ENCODE measurements around the gene CHN2. TPM values are rescaled to one million over a fixed set of nuclear protein-coding genes. Genes with fewer than 3 reads are reported as not detected.

Gene CHN2
- total and polyA plus RNA-seq, 2 donors (not counting 1 experiment from before 2014, with no cell fraction given), result 0.86 to 1.4 TPM

DNA sequence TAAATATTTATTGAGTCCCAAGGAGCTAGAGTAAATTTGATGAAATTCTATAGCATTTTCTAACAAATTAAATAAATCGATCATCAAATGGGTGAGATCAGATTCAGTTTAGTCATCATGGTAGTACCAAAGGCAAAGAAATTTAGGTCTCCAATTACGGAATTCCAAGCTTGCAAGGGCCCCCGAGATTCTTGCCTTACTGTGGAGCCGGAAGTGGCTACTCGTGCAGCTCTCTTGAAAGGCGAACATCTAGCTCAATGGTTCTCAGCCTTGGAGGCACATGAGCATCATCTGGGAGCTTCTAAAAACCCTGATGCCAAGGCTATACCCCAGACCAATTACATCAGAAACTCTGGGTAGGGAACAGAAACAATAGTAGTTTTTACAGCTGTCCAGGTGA lies 251.2 kb downstream of the CHN2 start:
- no peaks in the 10 kb centered on the region for H3K27me3 Mint-ChIP-seq
- no peaks in the 10 kb centered on the region for H3K4me1 ChIP-seq (ENCODE audit: control insufficient read depth in 2 of 2, insufficient read depth in 2 of 2, low read length in 2 of 2)
- H3K4me1 Mint-ChIP-seq, result no peaks in the 10 kb centered on the region
- H3K4me2 ChIP-seq (replicated peaks; ENCODE audit: low read depth, low read length, poor library complexity, severe bottlenecking), result no peak overlapping the region
- no peaks in the 10 kb centered on the region for H3K36me3 ChIP-seq (replicated peaks in 1 of 2; ENCODE audit: control extremely low read depth in 1 of 2, control insufficient read depth in 1 of 2, extremely low read depth in 1 of 2, insufficient read depth in 2 of 2, low read length in 1 of 2)
- H3K9me3 ChIP-seq (ENCODE audit: control extremely low read depth in 1 of 3, control insufficient read depth in 2 of 3, insufficient read depth in 1 of 3, low read length in 2 of 3), result no peaks in the 10 kb centered on the region
- CTCF ChIA-PET, result interaction anchor here (1.0 to 1.1 kb wide), 2 partner anchors 10 to 37 kb away, joined by 3 read pairs; no protein-coding TSS in a partner anchor
- POLR2A ChIA-PET, result no interaction called here
- H3K27ac ChIP-seq (ENCODE audit: low read length in 2 of 2), result no peak overlapping the region
- no peaks in the 10 kb centered on the region for H4K20me1 ChIP-seq (ENCODE audit: control insufficient read depth, insufficient read depth, low read length, poor library complexity, severe bottlenecking)
- no peak for ATAC-seq (ENCODE audit: low read depth)
- H3K9me3 Mint-ChIP-seq (ENCODE audit: insufficient read depth), result no peaks in the 10 kb centered on the region
- intact Hi-C loops (cut with micrococcal nuclease), result no loop called here
- DNase-seq, result no peak
- H3K4me3 ChIP-seq (ENCODE audit: control extremely low read depth in 1 of 5, extremely low read depth in 1 of 5, insufficient read depth in 1 of 5, low read depth in 2 of 5, low read length in 4 of 5), result no peak overlapping the region
- TF ChIP-seq, protein P1, sequence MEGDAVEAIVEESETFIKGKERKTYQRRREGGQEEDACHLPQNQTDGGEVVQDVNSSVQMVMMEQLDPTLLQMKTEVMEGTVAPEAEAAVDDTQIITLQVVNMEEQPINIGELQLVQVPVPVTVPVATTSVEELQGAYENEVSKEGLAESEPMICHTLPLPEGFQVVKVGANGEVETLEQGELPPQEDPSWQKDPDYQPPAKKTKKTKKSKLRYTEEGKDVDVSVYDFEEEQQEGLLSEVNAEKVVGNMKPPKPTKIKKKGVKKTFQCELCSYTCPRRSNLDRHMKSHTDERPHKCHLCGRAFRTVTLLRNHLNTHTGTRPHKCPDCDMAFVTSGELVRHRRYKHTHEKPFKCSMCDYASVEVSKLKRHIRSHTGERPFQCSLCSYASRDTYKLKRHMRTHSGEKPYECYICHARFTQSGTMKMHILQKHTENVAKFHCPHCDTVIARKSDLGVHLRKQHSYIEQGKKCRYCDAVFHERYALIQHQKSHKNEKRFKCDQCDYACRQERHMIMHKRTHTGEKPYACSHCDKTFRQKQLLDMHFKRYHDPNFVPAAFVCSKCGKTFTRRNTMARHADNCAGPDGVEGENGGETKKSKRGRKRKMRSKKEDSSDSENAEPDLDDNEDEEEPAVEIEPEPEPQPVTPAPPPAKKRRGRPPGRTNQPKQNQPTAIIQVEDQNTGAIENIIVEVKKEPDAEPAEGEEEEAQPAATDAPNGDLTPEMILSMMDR (IDR thresholded peaks at IDR 0.05), result no peak
- TF ChIP-seq EZH2 (IDR thresholded peaks at IDR 0.05; ENCODE audit: borderline replicate concordance, insufficient read depth, low read depth, low read length, poor library complexity, severe bottlenecking), result no peak
- no peaks in the 10 kb centered on the region for H3K79me2 ChIP-seq (ENCODE audit: control insufficient read depth, insufficient read depth, low read length)
- H3K4me3 Mint-ChIP-seq, result no peak overlapping the region
- H3K9ac ChIP-seq (ENCODE audit: low read length), result no peak overlapping the region
- peaks cover 0 to 2% (median 0%) of the 10 kb centered on the region in 4 experiments for H3K27me3 ChIP-seq (replicated peaks in 1 of 4; ENCODE audit: control extremely low read depth in 1 of 4, control insufficient read depth in 3 of 4, insufficient read depth in 4 of 4, low read length in 3 of 4)
- no peak overlapping the region for H3K27ac Mint-ChIP-seq
- H2AFZ ChIP-seq (ENCODE audit: insufficient read depth, low read depth, low read length, poor library complexity, severe bottlenecking), result no peak overlapping the region
- 100% methylated on average over 4 of the region's 6 CpGs for WGBS (ENCODE audit: insufficient coverage)

DNA sequence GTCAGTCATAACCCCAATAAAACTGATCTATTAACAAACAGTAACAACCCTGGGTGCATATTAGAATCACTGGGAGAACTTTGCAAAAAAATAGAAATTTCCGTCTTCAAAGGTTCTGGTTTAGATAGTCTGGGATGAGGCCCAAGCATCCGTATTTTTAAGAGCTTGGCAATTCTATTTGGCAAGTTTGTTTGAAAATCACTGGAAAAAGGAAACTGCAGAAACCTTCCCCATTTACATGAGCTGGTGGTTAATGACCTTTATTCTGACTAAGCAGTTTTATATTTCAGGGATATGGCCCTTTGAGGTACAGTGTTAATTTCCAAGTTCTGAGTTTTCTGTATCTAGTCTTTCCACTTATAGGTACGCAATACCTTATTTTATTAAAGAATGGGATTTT lies 253.3 kb downstream of the CHN2 start:
- Histone ChIP-seq H3K4me2 (replicated peaks; ENCODE audit: low read depth, low read length, poor library complexity, severe bottlenecking) (no peak overlapping the region), H3K9me3 (ENCODE audit: control extremely low read depth in 1 of 3, control insufficient read depth in 2 of 3, insufficient read depth in 1 of 3, low read length in 2 of 3) (no peaks in the 10 kb centered on the region), H3K4me1 (ENCODE audit: control insufficient read depth in 2 of 2, insufficient read depth in 2 of 2, low read length in 2 of 2) (no peaks in the 10 kb centered on the region), H3K27me3 (replicated peaks in 1 of 4; ENCODE audit: control extremely low read depth in 1 of 4, control insufficient read depth in 3 of 4, insufficient read depth in 4 of 4, low read length in 3 of 4) (peaks cover 0 to 2% (median 0%) of the 10 kb centered on the region in 4 experiments), H4K20me1 (ENCODE audit: control insufficient read depth, insufficient read depth, low read length, poor library complexity, severe bottlenecking) (no peaks in the 10 kb centered on the region), H3K9ac (ENCODE audit: low read length) (no peak overlapping the region), H3K4me3 (ENCODE audit: control extremely low read depth in 1 of 5, extremely low read depth in 1 of 5, insufficient read depth in 1 of 5, low read depth in 2 of 5, low read length in 4 of 5) (no peak overlapping the region), H3K27ac (ENCODE audit: low read length in 2 of 2) (no peak overlapping the region), H2AFZ (ENCODE audit: insufficient read depth, low read depth, low read length, poor library complexity, severe bottlenecking) (no peak overlapping the region), H3K36me3 (replicated peaks in 1 of 2; ENCODE audit: control extremely low read depth in 1 of 2, control insufficient read depth in 1 of 2, extremely low read depth in 1 of 2, insufficient read depth in 2 of 2, low read length in 1 of 2) (no peaks in the 10 kb centered on the region), H3K79me2 (ENCODE audit: control insufficient read depth, insufficient read depth, low read length) (no peaks in the 10 kb centered on the region)
- ATAC-seq (ENCODE audit: low read depth), result no peak
- no peak for DNase-seq
- intact Hi-C loops (cut with micrococcal nuclease), result no loop called here
- 100% methylated on average over 1 of the region's 3 CpGs for WGBS (ENCODE audit: insufficient coverage)
- no peak for TF ChIP-seq EZH2 (IDR thresholded peaks at IDR 0.05; ENCODE audit: borderline replicate concordance, insufficient read depth, low read depth, low read length, poor library complexity, severe bottlenecking)
- TF ChIP-seq, protein P1 (IDR thresholded peaks at IDR 0.05), result no peak
- Mint-ChIP-seq H3K4me3 (no peak overlapping the region), H3K27ac (no peak overlapping the region), H3K9me3 (ENCODE audit: insufficient read depth) (no peaks in the 10 kb centered on the region), H3K27me3 (no peaks in the 10 kb centered on the region), H3K4me1 (no peaks in the 10 kb centered on the region)
- POLR2A ChIA-PET, result no interaction called here
- CTCF ChIA-PET, result no interaction called here

All from B cell (primary cell).